Retinal pigment epithelial cell (primary cell): ENCODE measurements around the gene SORCS2.

ENCODE experiments used
- DNase-seq: peaks from one replicate; pipeline ENCODE4 v3.0.0-alpha.2; 2010; ENCODE audit warnings: low read depth
- H3K4me3 ChIP-seq: 2 replicates; pipeline ENCODE4 v1.5.1; 2011; ENCODE audit warnings: mild to moderate bottlenecking, low read length, control low read depth, moderate library complexity
- CTCF ChIP-seq: conservative IDR thresholded peaks from 2 replicates; pipeline ENCODE4 v1.5.1; 2011; ENCODE audit warnings: low read depth, low read length, control low read depth, inconsistent platforms

The SORCS2 gene

GRCh38 chr4:7569810-7570783 lies 377.8 kb downstream of the SORCS2 start:
- DNase-seq = no peak
- no peak overlapping the region for H3K4me3 ChIP-seq
- TF ChIP-seq CTCF = no peak

GRCh38 chr4:7571001-7571400 lies 378.7 kb downstream of the SORCS2 start:
- DNase-seq = no peak
- no peak for TF ChIP-seq CTCF
- no peak overlapping the region for H3K4me3 ChIP-seq

GRCh38 chr4:7571701-7572100 lies 379.4 kb downstream of the SORCS2 start:
- no peak overlapping the region for H3K4me3 ChIP-seq
- DNase-seq = no peak
- TF ChIP-seq CTCF = no peak

DNA sequence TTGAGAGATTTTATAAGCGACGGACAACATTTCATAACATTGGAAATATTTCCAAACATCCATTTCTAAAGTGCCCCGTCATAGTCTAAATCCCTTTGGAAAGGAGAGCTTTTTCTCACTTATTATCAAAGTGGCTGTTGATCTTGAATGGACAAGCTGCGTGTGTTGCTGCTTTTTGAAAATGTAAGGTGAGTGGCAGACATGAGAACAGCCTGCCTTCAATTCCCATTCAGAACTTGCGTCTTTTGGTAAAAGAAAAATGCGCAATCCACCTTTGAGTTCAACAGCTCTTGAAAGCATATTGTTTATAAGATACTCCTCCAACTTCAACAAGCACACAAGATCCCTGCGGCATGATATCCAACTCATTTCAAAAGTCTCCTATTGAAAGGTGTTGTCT lies 380.6 kb downstream of the SORCS2 start:
- no peak for TF ChIP-seq CTCF
- no peak overlapping the region for H3K4me3 ChIP-seq
- no peak for DNase-seq

GRCh38 chr4:7573576-7574091 lies 381.3 kb downstream of the SORCS2 start:
- H3K4me3 ChIP-seq = no peak overlapping the region
- no peak for TF ChIP-seq CTCF
- no peak for DNase-seq

GRCh38 chr4:7574287-7575014 lies 382.1 kb downstream of the SORCS2 start:
- DNase-seq = no peak
- H3K4me3 ChIP-seq = no peak overlapping the region
- no peak for TF ChIP-seq CTCF
